Panc1 (cell line): ENCODE measurements around the gene JMJD4. TPM values are rescaled to one million over a fixed set of nuclear protein-coding genes. Genes with fewer than 3 reads are reported as not detected.

Source experiments
- ATAC-seq: fragments of 200-7000 bp; cut with Tn5 transposase; 2 replicates; pipeline ENCODE4 v1.9.1; 2020; ENCODE audit warnings: mild to moderate bottlenecking, moderate library complexity
- BruUV-seq: library from RNA; stranded (reverse); fragments of 400-500 nt; replicated peaks from 2 replicates; lab custom pipeline; 2021; lab: Mats Ljungman, UMichigan
- CTCF ChIA-PET: fragments of 300-600 bp; sonication (Branson Sonifier 250); formaldehyde crosslinking; loops from one replicate; lab custom pipeline; 2022; ENCODE audit warnings: antibody characterized with exemption; lab: Charles Lee
- POLR2A ChIA-PET: fragments of 300-600 bp; sonication (Branson Sonifier 250); formaldehyde crosslinking; loops from one replicate; lab custom pipeline; 2022; ENCODE audit warnings: antibody characterized with exemption; lab: Charles Lee
- DNase-seq: peaks from one replicate; pipeline ENCODE4 v3.0.0-alpha.2; 2010; ENCODE audit warnings: low read depth, low spot score
- H3K27ac ChIP-seq: 2 replicates; pipeline ENCODE4 v1.5.1; 2011; ENCODE audit warnings: mild to moderate bottlenecking, low read length, inconsistent platforms
- H3K27me3 ChIP-seq: fragments of 200-500 bp; sonication (Bioruptor generic); 2 replicates; pipeline ENCODE4 v1.6.0; 2014; ENCODE audit warnings: low read length, inconsistent platforms; ENCODE audit not compliant: control insufficient read depth, insufficient read depth
- H3K36me3 ChIP-seq: fragments of 200-500 bp; sonication (Bioruptor generic); 2 replicates; pipeline ENCODE4 v1.5.1; 2014; ENCODE audit warnings: inconsistent platforms, mild to moderate bottlenecking, low read length, moderate library complexity; ENCODE audit not compliant: control insufficient read depth, insufficient read depth
- H3K4me1 ChIP-seq: 2 replicates; pipeline ENCODE4 v1.5.1; 2011; ENCODE audit warnings: inconsistent platforms, mild to moderate bottlenecking, low read length, moderate library complexity; ENCODE audit not compliant: control insufficient read depth, insufficient read depth
- H3K4me3 ChIP-seq, 2 experiments: 2 replicates each; pipeline ENCODE4 v1.5.1; 2011 to 2012; ENCODE audit warnings: low read depth in 2 of 2, low read length in 2 of 2, mild to moderate bottlenecking in 2 of 2, inconsistent platforms in 1 of 2, moderate library complexity in 1 of 2
- H3K9me3 ChIP-seq: fragments of 200-500 bp; sonication (Bioruptor generic); 2 replicates; pipeline ENCODE4 v1.5.1; 2014; ENCODE audit warnings: low read depth, mild to moderate bottlenecking, inconsistent platforms, low read length, moderate library complexity; ENCODE audit not compliant: control insufficient read depth, insufficient read depth
- POLR2AphosphoS5 ChIP-seq: IDR thresholded peaks from 2 replicates; pipeline ENCODE4 v1.6.1; 2012; ENCODE audit warnings: mild to moderate bottlenecking, low read depth, low read length, moderate library complexity
- SIN3A ChIP-seq: IDR thresholded peaks from 2 replicates; pipeline ENCODE4 v1.6.1; 2012; ENCODE audit warnings: low read depth, mild to moderate bottlenecking, low read length, moderate library complexity, borderline replicate concordance; ENCODE audit not compliant: insufficient read depth
- TCF7L2 ChIP-seq: IDR thresholded peaks from 2 replicates; pipeline ENCODE4 v1.6.1; 2011; ENCODE audit warnings: mild to moderate bottlenecking, low read depth, low read length, inconsistent platforms
- in situ Hi-C: cut with HindIII; loops from 2 replicates; pipeline ENCODE4 v1.10.0; 2016; ENCODE audit warnings: low sequenced_read_pairs, low pct_unique_long_range_greater_than_20kb
- intact Hi-C: fragments of 100-400 bp; cut with micrococcal nuclease; formaldehyde crosslinking; loops from one replicate; pipeline ENCODE4 v1.10.0; 2022; ENCODE audit not compliant: unreplicated experiment
- total RNA-seq: library from RNA; stranded (reverse); gene quantifications from one replicate; pipeline ENCODE4 v1.2.1, GENCODE V29; 2021; ENCODE audit not compliant: unreplicated experiment
- TF ChIP-seq, protein P1 (sequence below): fragments of 450-650 bp; IDR thresholded peaks from 2 replicates; pipeline ENCODE4 v1.5.1; 2017; ENCODE audit warnings: mild to moderate bottlenecking
- TF ChIP-seq, protein P2 (sequence below), 2 experiments: IDR thresholded peaks; 2 replicates each; pipeline ENCODE4 v1.6.1; 2011 to 2012; ENCODE audit warnings: low read depth in 2 of 2, control low read depth in 1 of 2, low read length in 1 of 2, mild to moderate bottlenecking in 1 of 2, moderate library complexity in 1 of 2; ENCODE audit not compliant: insufficient read depth in 1 of 2

Gene JMJD4
- total RNA-seq, 1 experiment from 2014 or later, result 27.7 TPM

DNA sequence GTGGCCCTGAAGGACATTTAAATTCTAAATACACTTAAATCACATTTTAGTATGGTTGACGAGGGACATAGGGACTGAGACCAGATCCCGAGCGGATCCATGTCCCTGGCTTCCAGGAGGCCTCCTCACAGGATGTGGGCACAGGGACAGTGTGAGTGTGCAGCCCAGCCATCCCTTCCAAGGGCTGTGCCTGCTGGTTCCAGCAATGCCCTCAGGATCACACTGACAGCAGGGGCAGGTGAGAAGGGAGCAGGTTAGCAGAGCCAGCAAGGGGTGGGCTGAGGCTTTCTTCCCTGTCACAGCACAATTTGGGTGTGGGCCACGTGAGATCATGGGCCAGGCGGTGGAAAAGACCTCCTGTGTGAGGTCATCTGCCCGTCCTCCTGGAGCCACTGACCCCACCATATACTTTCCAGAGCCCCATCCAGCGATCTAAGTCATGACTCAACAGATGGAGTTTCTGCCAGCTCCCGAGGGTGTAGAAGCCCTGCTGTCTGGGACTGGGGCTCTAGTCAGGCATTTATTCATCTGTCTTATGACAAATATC lies 43.4 kb upstream of the JMJD4 start:
- DNase-seq (no peak), ATAC-seq (no peak)
- CTCF ChIA-PET, result no interaction called here
- in situ Hi-C loops, result no loop called here
- Histone ChIP-seq H3K4me1 (no peaks in the 10 kb centered on the region), H3K27ac (no peak overlapping the region), H3K9me3 (no peaks in the 10 kb centered on the region), H3K36me3 (0 out of 2 replicates have a peak, but pooled peaks cover 3% of the 10 kb centered on the region), H3K27me3 (no peaks in the 10 kb centered on the region), H3K4me3 (no peak overlapping the region)
- intact Hi-C loops, result no loop called here
- no TSS peak for BruUV-seq
- POLR2A ChIA-PET, result no interaction called here
- no peak for TF ChIP-seq SIN3A
- TF ChIP-seq, protein P1, sequence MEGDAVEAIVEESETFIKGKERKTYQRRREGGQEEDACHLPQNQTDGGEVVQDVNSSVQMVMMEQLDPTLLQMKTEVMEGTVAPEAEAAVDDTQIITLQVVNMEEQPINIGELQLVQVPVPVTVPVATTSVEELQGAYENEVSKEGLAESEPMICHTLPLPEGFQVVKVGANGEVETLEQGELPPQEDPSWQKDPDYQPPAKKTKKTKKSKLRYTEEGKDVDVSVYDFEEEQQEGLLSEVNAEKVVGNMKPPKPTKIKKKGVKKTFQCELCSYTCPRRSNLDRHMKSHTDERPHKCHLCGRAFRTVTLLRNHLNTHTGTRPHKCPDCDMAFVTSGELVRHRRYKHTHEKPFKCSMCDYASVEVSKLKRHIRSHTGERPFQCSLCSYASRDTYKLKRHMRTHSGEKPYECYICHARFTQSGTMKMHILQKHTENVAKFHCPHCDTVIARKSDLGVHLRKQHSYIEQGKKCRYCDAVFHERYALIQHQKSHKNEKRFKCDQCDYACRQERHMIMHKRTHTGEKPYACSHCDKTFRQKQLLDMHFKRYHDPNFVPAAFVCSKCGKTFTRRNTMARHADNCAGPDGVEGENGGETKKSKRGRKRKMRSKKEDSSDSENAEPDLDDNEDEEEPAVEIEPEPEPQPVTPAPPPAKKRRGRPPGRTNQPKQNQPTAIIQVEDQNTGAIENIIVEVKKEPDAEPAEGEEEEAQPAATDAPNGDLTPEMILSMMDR, result no peak
- no peak for TF ChIP-seq POLR2AphosphoS5
- TF ChIP-seq, protein P2, sequence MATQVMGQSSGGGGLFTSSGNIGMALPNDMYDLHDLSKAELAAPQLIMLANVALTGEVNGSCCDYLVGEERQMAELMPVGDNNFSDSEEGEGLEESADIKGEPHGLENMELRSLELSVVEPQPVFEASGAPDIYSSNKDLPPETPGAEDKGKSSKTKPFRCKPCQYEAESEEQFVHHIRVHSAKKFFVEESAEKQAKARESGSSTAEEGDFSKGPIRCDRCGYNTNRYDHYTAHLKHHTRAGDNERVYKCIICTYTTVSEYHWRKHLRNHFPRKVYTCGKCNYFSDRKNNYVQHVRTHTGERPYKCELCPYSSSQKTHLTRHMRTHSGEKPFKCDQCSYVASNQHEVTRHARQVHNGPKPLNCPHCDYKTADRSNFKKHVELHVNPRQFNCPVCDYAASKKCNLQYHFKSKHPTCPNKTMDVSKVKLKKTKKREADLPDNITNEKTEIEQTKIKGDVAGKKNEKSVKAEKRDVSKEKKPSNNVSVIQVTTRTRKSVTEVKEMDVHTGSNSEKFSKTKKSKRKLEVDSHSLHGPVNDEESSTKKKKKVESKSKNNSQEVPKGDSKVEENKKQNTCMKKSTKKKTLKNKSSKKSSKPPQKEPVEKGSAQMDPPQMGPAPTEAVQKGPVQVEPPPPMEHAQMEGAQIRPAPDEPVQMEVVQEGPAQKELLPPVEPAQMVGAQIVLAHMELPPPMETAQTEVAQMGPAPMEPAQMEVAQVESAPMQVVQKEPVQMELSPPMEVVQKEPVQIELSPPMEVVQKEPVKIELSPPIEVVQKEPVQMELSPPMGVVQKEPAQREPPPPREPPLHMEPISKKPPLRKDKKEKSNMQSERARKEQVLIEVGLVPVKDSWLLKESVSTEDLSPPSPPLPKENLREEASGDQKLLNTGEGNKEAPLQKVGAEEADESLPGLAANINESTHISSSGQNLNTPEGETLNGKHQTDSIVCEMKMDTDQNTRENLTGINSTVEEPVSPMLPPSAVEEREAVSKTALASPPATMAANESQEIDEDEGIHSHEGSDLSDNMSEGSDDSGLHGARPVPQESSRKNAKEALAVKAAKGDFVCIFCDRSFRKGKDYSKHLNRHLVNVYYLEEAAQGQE (IDR thresholded peaks at IDR 0.05; ENCODE audit: insufficient read depth in 1 of 2, low read depth in 2 of 2, low read length in 1 of 2), result no peak
- no peak for TF ChIP-seq TCF7L2

DNA sequence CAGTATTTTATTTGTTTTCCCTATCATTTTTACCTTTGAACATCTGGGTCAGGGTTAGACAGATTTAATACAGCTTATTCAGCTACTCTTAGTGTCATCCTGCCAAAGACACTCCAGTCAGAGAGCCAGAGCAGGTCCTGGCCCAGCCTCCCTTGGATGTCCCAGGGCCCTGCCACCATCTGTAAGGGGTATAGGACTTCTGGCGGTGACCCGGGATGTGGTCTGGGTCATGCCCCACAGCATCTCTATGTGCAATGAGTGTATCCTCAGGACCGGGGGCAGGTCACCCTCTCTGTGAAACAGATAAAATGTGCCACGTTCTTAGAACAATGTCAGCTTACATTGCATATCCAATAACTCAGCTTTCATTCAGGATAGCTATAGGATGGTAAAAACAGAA lies 42.5 kb upstream of the JMJD4 start:
- Histone ChIP-seq H3K4me1 (no peaks in the 10 kb centered on the region), H3K4me3 (no peak overlapping the region), H3K36me3 (0 out of 2 replicates have a peak, but pooled peaks cover 3% of the 10 kb centered on the region), H3K27me3 (no peaks in the 10 kb centered on the region), H3K27ac (no peak overlapping the region), H3K9me3 (no peaks in the 10 kb centered on the region)
- intact Hi-C loops, result no loop called here
- ChIA-PET CTCF (no interaction called here), POLR2A (no interaction called here)
- ATAC-seq (no peak), DNase-seq (no peak)
- TF ChIP-seq SIN3A (no peak), TCF7L2 (no peak), POLR2AphosphoS5 (no peak)
- TF ChIP-seq, protein P1, result no peak
- TF ChIP-seq, protein P2 (IDR thresholded peaks at IDR 0.05; ENCODE audit: insufficient read depth in 1 of 2, low read depth in 2 of 2, low read length in 1 of 2), result no peak
- in situ Hi-C loops, result no loop called here
- BruUV-seq, result no TSS peak
